ENCODE measurements around the gene FSTL5.

DNA sequence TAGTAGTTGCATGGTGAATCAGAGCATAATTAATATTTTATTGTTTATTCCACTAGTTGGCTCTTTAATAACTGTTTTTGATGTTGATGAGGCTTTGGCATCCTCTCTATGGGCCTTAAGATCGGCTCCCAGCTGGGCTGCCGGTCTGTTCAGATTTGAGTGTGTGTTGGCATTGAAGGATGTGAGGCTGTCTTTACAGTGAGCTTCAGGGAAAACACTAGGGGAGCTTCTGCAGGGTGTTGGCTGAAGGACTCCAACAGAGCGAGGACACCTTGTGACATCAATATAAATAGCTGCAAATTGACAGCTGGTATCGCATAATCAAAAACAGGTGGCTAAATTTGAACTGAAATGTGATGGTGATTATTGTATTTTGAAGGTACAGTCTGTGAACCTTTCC lies 322.0 kb downstream of the FSTL5 start:
- TF ChIP-seq, protein P1, sequence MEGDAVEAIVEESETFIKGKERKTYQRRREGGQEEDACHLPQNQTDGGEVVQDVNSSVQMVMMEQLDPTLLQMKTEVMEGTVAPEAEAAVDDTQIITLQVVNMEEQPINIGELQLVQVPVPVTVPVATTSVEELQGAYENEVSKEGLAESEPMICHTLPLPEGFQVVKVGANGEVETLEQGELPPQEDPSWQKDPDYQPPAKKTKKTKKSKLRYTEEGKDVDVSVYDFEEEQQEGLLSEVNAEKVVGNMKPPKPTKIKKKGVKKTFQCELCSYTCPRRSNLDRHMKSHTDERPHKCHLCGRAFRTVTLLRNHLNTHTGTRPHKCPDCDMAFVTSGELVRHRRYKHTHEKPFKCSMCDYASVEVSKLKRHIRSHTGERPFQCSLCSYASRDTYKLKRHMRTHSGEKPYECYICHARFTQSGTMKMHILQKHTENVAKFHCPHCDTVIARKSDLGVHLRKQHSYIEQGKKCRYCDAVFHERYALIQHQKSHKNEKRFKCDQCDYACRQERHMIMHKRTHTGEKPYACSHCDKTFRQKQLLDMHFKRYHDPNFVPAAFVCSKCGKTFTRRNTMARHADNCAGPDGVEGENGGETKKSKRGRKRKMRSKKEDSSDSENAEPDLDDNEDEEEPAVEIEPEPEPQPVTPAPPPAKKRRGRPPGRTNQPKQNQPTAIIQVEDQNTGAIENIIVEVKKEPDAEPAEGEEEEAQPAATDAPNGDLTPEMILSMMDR (IDR thresholded peaks at IDR 0.05): no peak
- TF ChIP-seq POLR2AphosphoS5 (IDR thresholded peaks at IDR 0.05) (no peak), POLR2A (IDR thresholded peaks at IDR 0.05) (no peak)

Measured in suprapubic skin (tissue), 4 donors.